Hindlimb muscle (tissue), 1 donor: ENCODE results near the gene ASB8. TPM values are rescaled to one million over a fixed set of nuclear protein-coding genes. Genes with fewer than 3 reads are reported as not detected.

Experiments
- DNase-seq: peaks from one replicate; pipeline ENCODE4 v3.0.0-alpha.2; 2013
- polyA plus RNA-seq: library from polyadenylated mRNA; unstranded; fragments of 120-200 nt; gene quantifications from one replicate; pipeline ENCODE4 v1.2.1, GENCODE V29; 2013; ENCODE audit not compliant: insufficient read length

Gene ASB8, protein sequence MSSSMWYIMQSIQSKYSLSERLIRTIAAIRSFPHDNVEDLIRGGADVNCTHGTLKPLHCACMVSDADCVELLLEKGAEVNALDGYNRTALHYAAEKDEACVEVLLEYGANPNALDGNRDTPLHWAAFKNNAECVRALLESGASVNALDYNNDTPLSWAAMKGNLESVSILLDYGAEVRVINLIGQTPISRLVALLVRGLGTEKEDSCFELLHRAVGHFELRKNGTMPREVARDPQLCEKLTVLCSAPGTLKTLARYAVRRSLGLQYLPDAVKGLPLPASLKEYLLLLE
- 59.2 TPM for polyA plus RNA-seq

GRCh38 chr12:48157018-48157888, at the start of gene ASB8:
Gene ASB8, minus strand, starts transcription at chr12:48157515. Its CDS starts 4,019 bp downstream, at chr12:48153496.
- peak; percentile 98 for DNase-seq

GRCh38 chr12:48203192-48203591, 45.9 kb upstream of the ASB8 start, which contains the start of gene OR10AD1:
Gene OR10AD1, minus strand, starts transcription at chr12:48203292. Its CDS starts 0 bp downstream, at chr12:48203292.
- DNase-seq, result no peak

- no peak for DNase-seq
Observed at GRCh38 chr12:48202766-48203165, 45.5 kb upstream of the ASB8 start.

- no peak for DNase-seq
Observed at GRCh38 chr12:48201516-48201915, 44.2 kb upstream of the ASB8 start.

DNA sequence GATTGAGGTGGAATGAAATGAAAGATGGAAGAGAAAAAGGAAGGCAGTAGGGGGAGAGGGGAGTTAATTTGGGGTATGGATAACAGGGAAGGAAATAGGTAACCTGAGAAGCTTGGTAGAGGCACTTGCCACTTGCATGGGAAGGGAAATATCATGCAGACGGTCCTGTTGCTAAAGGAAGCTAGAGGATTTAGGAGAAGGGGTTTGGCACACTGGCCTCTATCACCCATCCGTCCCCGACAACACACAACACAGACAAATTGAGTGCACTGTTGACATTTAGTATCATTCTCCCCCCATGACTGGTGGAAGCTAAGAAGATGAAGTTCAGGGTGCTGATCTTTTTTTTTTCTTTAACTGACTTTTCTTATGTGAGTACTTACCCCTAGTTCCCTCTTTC, 43.8 kb upstream of the ASB8 start:
- no peak for DNase-seq

DNA sequence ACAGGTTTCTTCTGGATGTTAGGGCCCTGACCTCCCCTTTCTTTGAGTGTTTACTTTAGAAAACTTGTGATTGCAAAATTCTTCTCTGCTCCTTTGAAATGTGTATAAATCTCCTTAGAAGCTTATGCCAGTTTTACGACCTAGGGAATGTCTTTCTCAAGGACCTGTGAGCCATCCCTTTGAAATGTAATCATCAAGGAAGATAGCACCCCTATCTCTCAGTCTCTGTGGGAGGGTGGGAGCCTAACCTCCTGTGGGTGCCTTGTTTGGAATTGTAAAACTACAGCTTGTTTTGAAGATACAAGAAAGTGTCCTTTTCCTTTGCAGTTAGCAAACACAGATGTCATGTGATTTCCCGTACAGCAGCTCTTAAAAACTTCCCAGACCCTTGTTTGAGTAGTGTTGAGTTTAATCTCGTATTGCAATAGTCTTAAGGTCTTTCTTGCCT, 42.5 kb upstream of the ASB8 start:
- no peak for DNase-seq

DNA sequence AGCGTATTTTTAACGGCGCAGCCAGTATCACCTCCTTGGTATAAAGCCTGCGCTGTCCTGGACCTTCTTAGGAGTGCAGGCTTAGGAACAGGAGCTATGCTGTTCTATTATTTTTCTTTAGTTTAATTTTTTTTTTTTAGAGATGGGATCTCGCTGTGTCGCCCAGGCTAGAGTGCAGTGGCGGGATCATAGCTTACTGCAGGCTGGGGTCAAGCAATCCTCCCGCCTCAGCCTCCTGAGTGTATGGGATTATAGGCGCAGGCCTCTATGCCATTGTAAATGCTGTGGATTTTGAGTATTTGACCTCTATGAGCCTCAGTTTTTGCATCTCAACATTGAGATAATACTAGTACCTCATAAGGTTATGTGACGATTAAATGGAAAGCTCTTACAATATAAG, 41.7 kb upstream of the ASB8 start:
- DNase-seq, result no peak

DNA sequence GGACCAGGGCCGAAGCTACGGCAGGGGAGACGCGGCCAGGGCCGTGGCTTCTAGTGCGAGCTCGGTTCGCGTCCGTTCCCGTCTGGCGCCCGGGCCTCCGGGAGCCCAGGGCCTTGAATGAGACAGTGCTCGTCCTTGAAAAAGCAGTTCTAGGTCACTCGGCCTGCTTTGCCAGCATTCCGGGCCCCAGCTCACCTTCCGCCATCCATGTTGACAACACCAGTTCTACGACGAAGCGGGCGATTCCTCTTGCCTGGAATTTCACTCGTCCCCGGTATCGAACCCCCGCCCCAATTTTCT, 41.3 kb upstream of the ASB8 start:
- DNase-seq, result no peak

GRCh38 chr12:48197971-48198671, 40.8 kb upstream of the ASB8 start:
- peak; percentile 90 for DNase-seq

DNA sequence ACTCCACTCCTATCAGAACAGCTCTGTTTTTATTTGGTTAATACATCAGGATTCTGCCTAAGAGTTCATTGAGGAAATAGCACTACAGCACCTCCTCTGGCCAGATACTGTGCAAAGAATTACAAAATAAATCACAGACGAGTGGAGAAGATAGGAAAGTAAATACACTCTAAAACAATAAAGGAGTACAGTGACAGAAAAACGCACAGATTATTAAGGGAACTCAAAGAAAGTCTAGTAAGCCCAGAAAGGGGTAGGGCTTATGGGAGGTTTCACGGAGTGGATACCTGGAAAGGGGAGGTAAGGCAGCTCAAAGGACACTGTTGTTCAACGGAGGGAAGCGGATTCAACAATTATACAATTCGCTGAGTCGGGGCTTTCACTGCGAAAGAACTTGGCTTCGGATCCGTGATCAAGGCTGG, 40.2 kb upstream of the ASB8 start:
- no peak for DNase-seq

GRCh38 chr12:48194799-48195201, 37.5 kb upstream of the ASB8 start:
- DNase-seq, result no peak

DNA sequence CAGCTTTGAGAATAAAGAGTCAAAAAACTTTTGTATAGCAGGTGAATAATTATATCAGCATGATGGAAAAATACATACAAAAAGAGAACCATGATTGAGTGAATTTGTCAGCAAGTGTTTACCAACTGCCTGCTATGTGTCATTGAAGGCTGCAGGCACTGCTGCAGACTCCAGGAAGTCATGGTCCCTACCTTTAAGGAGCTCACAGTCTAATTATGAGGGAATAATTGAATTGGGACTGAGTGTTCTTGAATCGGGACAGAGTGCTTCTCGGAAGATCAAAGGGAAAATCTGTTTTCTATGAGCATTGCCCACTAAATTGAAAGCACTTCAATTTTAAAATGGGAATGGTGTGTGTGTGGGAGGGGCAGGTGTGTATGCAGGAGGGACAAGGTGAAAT, 36.3 kb upstream of the ASB8 start:
- no peak for DNase-seq

DNA sequence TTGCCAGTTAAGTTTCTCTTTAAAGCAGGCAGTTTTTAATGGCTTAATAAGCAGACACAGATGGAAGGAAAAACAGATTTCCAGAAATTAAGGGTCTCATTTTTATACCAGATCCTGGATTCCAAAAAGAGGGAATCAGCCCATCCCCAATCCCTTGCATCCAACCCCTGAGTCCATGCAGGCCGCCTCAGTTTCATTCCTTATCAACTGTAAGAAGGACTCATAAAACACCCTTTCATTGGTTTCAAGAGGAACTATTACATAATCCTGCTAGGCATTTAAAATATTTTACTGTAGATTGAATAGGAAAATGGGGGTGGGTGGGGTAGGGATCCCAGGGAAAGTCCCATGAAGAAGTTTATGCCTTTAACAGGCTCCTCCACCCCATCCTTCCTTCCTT, 35.5 kb upstream of the ASB8 start:
- DNase-seq, result no peak

DNA sequence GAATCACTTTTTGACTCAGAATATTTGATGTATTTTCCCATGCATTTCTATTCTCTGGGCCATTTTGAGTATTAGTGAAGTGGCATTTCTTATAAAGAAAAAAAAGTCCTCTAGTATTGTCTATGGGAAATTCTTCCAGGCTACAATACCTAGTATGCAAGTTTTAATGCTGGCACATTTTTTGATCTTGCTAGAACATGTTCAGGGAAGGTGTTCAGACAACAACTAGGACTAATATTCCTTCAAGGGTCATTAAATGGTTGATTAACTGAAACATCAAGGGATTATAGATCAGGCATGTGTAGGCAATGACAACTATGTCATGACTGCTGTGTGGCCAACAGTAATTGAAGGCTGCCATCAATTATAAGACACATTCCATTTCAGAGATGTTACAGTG, 33.8 kb upstream of the ASB8 start:
- DNase-seq, result no peak

GRCh38 chr12:48189331-48190125, 32.2 kb upstream of the ASB8 start:
- peak; percentile 67 for DNase-seq

GRCh38 chr12:48187916-48188695, 30.8 kb upstream of the ASB8 start:
- no peak for DNase-seq

- DNase-seq, result no peak
Observed at GRCh38 chr12:48185181-48185919, 28.0 kb upstream of the ASB8 start.

GRCh38 chr12:48184549-48184922, 27.2 kb upstream of the ASB8 start:
- no peak for DNase-seq

- no peak for DNase-seq
Observed at GRCh38 chr12:48183876-48184548, 26.7 kb upstream of the ASB8 start.
